22Rv1 (cell line): ENCODE measurements around the gene HOMER3.

ENCODE experiments used
- H3K27ac ChIP-seq: fragments of 450-650 bp; 2 replicates; pipeline ENCODE4 v1.5.1; 2017
- ZFX ChIP-seq: fragments of 450-650 bp; IDR thresholded peaks from 2 replicates; pipeline ENCODE4 v1.6.1; 2017; ENCODE audit warnings: antibody characterized with exemption, borderline replicate concordance
- TF ChIP-seq, protein P1 (sequence below): fragments of 450-650 bp; IDR thresholded peaks from 2 replicates; pipeline ENCODE4 v1.5.1; 2017; ENCODE audit warnings: mild to moderate bottlenecking

The HOMER3 gene

DNA sequence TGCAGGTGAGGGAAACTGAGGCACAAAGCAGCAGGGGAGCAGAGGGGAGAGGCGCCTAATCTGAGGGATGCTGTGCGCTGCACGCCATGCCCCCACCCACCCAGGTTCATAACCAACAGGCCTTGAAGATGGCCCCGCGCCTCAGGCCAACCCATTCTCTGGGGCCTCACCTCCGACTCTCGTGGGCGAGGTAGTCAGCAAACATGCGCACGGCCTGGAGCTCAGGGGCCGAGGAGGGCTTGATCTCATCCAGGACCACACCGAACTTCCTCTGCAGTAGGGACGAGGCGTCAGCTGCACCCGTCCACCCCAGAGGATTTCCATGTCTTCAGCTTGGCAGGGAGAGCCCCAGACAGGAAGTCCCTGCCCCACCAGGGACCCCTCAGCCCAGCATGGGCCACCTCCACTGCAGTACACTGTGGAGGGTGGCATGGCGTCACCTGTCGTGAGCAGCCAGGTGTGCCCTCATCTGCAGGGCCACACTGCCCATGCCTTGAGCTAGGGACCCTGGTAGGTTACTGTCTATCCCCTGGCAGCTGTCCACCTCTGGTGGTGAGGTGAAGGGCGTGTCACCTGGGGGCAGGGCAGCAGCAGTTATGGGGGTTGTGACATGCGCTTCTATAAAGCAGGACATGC lies 30.1 kb downstream of the HOMER3 start:
- no peak overlapping the region for H3K27ac ChIP-seq
- TF ChIP-seq, protein P1, sequence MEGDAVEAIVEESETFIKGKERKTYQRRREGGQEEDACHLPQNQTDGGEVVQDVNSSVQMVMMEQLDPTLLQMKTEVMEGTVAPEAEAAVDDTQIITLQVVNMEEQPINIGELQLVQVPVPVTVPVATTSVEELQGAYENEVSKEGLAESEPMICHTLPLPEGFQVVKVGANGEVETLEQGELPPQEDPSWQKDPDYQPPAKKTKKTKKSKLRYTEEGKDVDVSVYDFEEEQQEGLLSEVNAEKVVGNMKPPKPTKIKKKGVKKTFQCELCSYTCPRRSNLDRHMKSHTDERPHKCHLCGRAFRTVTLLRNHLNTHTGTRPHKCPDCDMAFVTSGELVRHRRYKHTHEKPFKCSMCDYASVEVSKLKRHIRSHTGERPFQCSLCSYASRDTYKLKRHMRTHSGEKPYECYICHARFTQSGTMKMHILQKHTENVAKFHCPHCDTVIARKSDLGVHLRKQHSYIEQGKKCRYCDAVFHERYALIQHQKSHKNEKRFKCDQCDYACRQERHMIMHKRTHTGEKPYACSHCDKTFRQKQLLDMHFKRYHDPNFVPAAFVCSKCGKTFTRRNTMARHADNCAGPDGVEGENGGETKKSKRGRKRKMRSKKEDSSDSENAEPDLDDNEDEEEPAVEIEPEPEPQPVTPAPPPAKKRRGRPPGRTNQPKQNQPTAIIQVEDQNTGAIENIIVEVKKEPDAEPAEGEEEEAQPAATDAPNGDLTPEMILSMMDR, result no peak
- TF ChIP-seq ZFX, result no peak

DNA sequence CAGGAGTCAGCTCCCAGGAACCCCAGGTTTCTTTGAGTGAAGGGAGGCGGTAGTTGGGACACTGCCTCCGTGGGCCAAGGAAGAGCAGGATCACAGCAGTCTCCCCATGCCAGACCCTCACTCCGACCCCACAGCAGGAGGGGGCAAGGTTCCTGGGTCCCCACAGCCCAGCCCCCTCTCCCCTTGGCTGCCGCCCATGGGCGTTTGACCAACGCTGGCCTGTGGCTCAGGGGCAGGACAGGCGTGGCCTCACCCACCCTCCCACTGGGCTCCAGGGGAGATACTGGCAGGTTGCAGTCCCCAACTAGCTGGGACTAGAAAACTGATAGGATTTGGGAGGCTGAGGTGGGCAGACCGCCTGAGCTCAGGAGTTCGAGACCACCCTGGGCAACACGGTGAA lies 31.0 kb downstream of the HOMER3 start:
- TF ChIP-seq, protein P1, result no peak
- no peak for TF ChIP-seq ZFX
- no peak overlapping the region for H3K27ac ChIP-seq

DNA sequence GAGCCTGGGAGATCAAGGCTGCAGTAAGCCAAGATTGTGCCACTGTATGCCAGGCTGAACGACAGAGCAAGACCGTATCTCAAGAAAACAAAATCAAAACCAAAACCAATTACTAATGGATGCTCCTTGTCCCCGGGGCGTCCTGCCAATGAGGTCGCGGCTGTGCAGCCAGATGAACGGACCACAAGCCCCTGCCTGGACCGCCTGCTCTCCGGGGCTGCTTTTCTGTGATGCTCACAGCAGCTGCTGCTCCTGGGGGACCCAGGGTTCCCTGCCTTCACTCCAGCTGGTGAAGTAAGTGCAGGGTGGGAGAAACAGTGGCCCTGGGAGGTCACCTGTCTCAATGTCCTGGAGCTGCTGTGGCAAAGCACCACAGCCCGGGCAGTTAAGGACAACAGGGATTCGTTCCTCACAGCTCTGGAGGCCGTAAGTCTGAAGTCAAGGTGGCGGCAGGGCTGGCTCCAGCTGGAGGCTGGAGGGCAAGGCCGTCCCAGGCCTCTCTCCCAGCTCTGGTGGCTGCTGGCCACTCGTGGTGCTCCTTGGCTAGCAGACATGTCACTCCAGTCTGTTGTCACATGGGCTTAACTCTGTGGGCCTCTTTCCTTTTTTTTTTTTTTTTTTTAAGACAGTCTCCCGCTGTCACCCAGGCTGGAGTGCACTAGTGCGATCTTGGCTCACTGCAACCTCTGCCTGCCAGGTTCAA lies 31.9 kb downstream of the HOMER3 start:
- H3K27ac ChIP-seq, result no peak overlapping the region
- TF ChIP-seq, protein P1, result no peak
- TF ChIP-seq ZFX, result no peak

DNA sequence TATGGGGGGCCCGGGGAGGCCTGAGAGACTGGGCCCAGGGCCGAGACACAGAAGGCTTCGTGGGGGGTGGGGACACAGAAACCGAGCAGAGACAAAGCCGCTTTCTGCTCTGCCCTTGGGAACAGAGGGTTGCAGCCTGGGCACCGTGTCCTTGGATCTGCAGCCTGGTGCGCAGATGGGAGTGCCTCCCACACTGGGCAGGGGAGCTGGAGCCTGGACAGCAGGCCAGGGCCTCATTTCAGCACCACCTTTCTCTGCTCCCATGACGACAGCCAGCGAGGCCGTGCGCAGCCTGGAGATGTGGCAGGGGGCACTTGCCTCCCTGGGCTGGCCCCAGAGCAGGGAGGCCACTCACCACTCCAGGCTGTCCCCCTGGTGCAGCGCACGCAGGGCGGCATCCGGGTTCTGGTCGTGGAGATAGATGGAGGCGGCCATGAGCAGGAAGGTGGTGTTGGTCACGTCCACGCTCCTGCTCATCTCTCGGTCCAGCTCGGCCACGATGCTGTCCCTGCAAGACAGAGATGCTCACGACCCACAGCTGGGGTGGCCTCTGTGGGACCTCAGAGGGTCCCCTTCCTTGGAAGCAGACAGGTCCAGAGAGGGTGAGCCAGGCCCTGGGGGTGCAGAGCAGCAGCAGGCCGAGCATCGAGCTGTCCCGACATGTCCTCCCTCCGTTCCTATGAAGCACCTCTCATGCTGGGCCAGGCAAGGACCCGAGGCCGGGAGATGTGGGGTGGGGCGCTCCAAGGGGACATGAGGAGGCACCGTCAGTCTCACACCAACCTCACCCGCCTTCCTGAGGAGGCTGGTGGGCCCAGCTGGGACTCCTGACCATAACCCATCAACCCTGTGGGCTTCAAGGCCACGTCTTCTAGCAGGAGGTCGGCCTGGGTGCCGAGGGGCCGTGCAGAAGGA lies 34.2 kb downstream of the HOMER3 start:
- no peak overlapping the region for H3K27ac ChIP-seq
- TF ChIP-seq, protein P1, result no peak
- TF ChIP-seq ZFX, result no peak

DNA sequence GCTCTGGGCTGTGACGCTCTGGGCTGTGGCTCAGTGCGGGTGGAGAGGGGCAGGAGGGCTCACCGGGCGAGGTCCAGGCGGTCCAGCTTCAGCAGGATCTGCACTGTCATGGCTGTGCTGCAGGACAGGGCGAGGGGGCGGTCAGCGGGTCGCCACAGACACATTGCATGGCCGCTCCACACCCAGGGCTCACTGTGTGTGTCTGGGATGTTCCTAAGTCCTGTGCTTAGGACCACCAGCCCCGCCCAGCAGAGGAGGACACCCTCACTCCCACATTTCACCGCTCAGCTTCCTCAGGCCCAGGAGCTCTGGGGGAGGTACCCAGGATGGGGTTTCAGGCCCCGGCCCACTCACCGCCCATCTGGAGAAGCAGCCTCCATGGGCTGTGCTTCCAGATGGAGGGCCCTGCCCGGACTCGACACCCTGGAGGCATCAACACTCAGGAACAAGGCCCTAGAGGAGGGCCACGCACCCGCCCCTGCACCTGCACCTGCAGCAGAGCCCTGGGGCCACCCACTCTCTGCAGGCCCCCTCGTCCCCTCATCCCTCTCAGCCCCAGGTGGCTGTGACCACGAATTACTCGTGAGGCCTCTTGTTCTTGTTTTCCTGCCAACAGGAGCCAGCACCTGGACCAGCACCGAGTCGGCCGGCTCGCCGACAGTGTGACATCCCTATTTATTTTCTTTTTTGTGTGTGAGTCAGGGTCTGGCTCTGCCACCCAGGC lies 35.3 kb downstream of the HOMER3 start:
- TF ChIP-seq, protein P1, result no peak
- TF ChIP-seq ZFX, result no peak

DNA sequence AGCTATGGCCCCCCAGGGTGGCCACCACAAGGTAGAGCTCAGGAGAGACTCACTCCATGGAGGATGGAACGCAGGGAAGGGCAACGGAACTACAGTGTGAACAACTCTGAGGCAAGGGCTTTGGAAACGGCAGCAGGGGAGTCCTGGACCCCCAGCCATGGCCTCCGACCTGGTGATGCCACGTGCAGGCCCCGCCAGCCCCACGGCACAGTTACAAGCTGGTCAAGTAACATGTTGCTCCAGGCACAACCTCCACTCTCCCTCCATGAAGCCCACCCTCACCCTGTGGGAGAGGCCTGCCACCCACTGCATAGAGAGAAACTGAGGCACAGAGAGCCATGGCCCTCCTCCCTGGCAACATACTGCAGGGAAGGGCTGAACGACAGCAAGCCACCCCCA lies 36.0 kb downstream of the HOMER3 start:
- no peak overlapping the region for H3K27ac ChIP-seq
- TF ChIP-seq, protein P1, result no peak
- TF ChIP-seq ZFX, result no peak

More for the DNA sequence above, 35.3 kb downstream of the HOMER3 start:
- no peak overlapping the region for H3K27ac ChIP-seq
